ENCODE data around the gene SMARCAL1. TPM values are rescaled to one million over a fixed set of nuclear protein-coding genes. Genes with fewer than 3 reads are reported as not detected.

The SMARCAL1 gene
- total and polyA plus RNA-seq, 9 of the 15 experiments (the other 6 are each of a cell fraction or from before 2014, with no cell fraction given) = 8.2 to 27.9 (median 12.4) TPM

DNA sequence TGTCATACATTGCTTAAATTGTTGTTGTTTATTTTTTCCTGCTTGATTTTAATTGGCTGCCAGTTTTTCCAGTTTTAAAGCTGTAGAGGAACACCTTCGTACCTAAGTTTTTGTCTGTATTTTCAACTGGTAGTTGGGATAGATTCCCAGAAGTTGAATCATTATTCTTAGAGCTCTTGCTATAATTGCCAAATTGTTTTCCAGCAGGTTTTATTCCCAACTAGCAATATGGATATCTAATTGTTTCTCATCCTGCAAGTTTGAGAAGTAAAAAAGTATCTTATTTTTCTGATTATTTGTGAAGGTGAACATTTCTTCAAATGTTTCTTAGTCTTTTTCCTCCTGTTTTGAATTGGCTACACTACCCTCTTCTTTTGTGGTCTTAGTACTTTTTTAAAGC lies 6.7 kb downstream of the SMARCAL1 start:
- 67% methylated on average over 1 of the region's 1 CpG for WGBS (ENCODE audit: insufficient coverage, low coverage, missing lambda C conversion rate)
- no peak overlapping the region for H3K4me3 ChIP-seq
- ATAC-seq (no peak), FAIRE-seq (no peak), DNase-seq (ENCODE audit: extremely low read depth in 1 of 4, low spot score in 3 of 4) (no peak)
- no peak overlapping the region for H2AFZ ChIP-seq (ENCODE audit: low read depth, low read length)
- no TSS peak for BruUV-seq (replicated peaks)
- H3K36me3 ChIP-seq (ENCODE audit: control insufficient read depth, insufficient read depth, low read length) = peaks cover 74% of the 10 kb centered on the region
- no peaks in the 10 kb centered on the region for H3K9me3 ChIP-seq (replicated peaks; ENCODE audit: control insufficient read depth, insufficient read depth, low read depth, low read length)
- no peak for TF ChIP-seq POLR2H (tag; IDR thresholded peaks at IDR 0.05; ENCODE audit: low read depth)
- TF ChIP-seq FOXA3 (CRISPR knock-in tag; conservative IDR thresholded peaks at IDR 0.05 in 1 of 2, IDR thresholded peaks at IDR 0.05 in 1 of 2) = no peak
- no peak for TF ChIP-seq ZEB2 (IDR thresholded peaks at IDR 0.05)
- TF ChIP-seq HDAC1 (IDR thresholded peaks at IDR 0.05) = no peak
- TF ChIP-seq GATAD2B (IDR thresholded peaks at IDR 0.05; ENCODE audit: borderline replicate concordance) = no peak
- TF ChIP-seq ZNF449 (CRISPR knock-in tag; IDR thresholded peaks at IDR 0.05) = no peak
- no peak for TF ChIP-seq ZBTB26 (CRISPR knock-in tag; IDR thresholded peaks at IDR 0.05)
- no peak for TF ChIP-seq NONO (IDR thresholded peaks at IDR 0.05; ENCODE audit: low read depth in 2 of 2, low read length in 1 of 2)
- CTCF ChIA-PET (ENCODE audit: low intra/inter-chr PET ratio) = no interaction called here
- H3K9ac ChIP-seq (ENCODE audit: insufficient read depth in 1 of 2, low read depth in 2 of 2, low read length in 2 of 2) = peak overlapping the region in 1 of 2 experiments; percentile 20; a peak in 1 of 4 replicates
- no peaks in the 10 kb centered on the region for H3K9me1 ChIP-seq (ENCODE audit: control insufficient read depth, insufficient read depth, low read length)
- H3K4me1 ChIP-seq (replicated peaks in 1 of 2; ENCODE audit: control insufficient read depth in 2 of 2, insufficient read depth in 2 of 2, low read length in 2 of 2) = peaks cover 12 to 23% of the 10 kb centered on the region in 2 experiments
- H3K27ac ChIP-seq (ENCODE audit: extremely low read depth, low read depth, low read length) = no peak overlapping the region
- H3K27me3 ChIP-seq (ENCODE audit: control insufficient read depth in 2 of 2, insufficient read depth in 2 of 2, low read length in 2 of 2) = no peaks in the 10 kb centered on the region
- H3K79me2 ChIP-seq (ENCODE audit: control insufficient read depth, insufficient read depth, low read length) = peaks cover 28% of the 10 kb centered on the region
- intact Hi-C loops (cut with micrococcal nuclease) = no loop called here
- POLR2A ChIA-PET = no interaction called here
- H3K4me2 ChIP-seq (ENCODE audit: insufficient read depth, low read length) = no peak overlapping the region
- no peaks in the 10 kb centered on the region for H4K20me1 ChIP-seq (replicated peaks; ENCODE audit: control insufficient read depth, insufficient read depth, low read length)
- in situ Hi-C loops (cut with MboI) = no loop called here

All from K562 (cell line).